SK-N-DZ (cell line): ENCODE results near the gene RGR.

Experiments used
- DNase-seq: peaks from one replicate; pipeline ENCODE4 v3.0.0-alpha.2; 2015; ENCODE audit warnings: low spot score

RGR gene

DNA sequence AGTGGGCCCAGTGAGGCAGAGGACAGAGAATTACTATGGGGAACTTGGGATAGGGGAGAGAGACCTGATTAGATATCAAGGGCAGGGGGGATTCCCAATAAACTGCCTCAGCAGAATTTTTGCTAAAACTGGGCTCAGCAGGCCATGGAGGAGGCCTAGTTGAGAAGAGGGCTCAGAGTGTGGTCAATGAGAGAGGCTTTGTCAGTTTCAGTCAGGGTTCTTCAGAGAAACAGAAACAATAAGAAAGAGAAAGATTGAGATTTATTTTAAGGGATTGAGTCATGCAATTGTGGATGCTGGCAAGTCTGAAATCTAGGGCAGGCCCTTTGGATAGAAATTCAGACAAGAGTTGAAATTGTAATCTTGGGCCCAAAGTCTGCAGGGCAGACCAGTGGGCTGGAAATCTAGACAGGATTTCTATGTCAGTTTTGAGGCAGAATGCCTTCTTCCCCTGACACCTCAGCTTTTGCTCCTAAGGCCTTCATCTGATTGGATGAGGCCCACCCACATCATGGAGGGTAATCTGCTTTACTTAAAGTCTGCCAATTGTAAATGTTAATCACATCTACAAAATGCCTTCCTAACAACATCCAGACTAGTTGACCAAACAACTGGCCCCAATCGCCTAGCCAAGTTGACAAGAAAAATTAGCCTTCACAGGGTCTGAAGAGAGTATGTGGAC, 50.1 kb downstream of the RGR start:
- no peak for DNase-seq

DNA sequence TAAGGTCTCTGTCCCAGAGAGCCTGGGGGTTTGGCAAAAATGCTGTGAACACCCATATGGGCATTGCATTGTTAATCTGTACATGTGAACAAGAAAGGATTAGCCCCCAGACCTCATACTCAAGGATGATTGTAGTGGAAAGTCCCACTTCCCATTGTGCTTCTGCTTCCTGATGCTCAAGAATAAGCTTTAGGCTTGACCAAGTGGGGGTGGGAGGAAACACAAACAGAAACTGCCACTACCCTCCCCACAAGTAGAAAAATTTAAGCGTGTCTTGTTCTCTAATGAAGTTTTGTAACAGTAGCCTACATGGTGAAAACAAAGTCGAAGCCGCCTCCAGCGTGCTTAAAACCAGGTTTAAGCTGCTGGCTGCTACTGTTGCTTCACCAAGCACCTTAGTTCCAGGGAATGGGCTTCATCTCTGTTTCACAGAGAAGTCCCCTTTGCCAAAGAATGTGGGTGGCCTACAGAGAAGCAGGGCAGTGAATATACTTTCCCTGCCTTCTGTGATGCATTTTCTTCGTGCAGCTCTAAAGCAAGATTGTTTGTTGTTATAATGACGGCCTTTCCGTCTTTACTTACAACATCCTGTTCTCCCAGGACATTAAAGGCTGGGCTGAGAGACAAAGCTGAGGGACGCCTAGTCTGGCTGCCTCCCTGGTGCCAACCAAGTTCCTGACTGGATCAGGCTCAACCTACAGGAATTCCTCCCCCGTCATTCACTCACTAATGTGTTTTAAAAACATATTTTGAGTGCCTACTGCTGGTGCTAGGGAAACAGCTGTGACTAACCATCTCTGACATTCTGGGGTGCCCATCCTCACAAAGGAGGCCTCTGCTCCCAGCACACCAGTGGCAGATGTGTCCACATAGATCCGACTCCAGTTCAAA, 51.5 kb downstream of the RGR start:
- DNase-seq: no peak

DNA sequence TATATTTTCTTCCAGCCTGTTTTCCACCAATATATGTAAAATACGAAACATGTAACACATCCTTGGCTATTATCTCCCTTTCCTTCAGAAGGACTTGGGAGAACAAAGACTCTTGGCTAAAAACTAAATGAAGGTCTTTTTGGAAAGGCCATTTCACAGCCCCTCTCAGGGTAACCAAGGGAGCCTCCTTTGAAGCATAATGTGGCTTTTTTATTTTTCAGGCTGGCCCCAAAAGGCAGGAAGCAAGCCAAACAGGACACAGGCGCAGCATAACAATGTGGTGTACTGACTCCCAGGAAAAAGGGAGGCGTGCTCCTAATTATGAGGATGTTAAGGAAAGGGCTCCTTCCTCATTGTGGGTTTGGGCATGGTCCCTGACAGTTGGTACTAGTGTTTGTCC, 53.2 kb downstream of the RGR start:
- DNase-seq: no peak

DNA sequence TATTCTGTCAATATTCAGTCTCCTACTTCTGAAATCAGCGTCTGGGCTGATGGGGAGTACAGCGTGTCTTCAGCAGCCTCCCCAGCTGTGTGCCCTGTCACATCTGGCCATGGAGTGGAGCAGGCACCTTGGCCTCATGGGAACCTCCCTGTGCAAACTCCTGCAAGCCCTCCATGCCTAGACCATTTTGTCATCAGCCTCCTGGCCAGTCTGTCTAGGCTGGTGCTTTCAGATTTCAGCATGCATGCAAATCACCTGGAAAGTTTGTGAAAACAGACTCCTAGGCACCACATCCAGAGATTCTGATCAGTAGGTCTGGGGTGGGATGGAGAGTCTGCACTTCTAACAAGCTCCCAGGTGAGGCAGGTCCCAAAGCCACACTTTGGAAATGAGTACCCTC, 57.4 kb downstream of the RGR start:
- no peak for DNase-seq

DNA sequence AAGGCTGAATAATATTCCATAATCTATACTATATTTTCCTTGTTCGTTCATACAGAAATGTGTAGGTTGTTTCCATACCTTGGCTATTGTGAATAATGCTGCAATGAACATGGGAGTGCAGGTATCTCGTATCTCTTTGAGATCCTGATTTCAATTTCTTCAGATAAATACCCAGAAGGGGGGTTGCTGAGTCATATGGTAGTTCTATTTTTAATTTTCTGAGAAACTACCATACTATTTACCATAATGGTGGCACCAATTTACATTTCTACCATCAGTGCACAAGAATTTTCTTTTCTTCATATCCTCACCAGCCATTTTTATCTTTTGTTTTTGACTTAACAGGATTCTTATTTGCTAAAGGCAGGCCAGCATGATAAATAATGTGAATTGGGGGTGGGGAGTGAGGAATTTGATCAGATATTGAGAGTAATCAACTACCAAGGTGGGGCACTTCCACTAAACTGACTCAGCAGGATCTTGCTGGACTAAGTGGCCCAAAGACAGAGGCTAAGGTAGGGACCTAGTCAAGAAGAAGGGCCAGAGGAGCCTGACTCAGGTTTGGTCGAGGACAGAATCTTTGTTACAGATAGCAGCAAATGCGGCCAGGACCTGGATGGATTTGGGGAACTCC, 62.0 kb downstream of the RGR start:
- no peak for DNase-seq

DNA sequence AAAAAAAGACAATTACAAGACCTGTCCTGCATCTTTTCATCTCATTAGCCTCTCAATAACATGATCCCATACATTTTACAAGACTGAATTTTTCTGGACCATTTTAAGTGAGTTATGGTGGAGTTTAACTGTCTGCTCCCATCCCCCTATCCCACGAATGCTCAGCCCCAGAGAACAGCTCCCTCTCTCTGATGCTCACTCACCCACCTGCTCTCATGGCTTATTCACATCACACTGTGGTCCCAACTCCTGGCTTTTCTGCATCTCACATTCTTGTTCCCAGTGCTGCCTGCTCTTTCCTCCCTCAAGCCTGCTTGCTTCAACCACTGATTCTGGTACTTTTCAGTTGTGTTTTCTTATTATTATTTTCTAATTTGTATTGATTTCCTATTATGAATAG, 63.2 kb downstream of the RGR start:
- no peak for DNase-seq

DNA sequence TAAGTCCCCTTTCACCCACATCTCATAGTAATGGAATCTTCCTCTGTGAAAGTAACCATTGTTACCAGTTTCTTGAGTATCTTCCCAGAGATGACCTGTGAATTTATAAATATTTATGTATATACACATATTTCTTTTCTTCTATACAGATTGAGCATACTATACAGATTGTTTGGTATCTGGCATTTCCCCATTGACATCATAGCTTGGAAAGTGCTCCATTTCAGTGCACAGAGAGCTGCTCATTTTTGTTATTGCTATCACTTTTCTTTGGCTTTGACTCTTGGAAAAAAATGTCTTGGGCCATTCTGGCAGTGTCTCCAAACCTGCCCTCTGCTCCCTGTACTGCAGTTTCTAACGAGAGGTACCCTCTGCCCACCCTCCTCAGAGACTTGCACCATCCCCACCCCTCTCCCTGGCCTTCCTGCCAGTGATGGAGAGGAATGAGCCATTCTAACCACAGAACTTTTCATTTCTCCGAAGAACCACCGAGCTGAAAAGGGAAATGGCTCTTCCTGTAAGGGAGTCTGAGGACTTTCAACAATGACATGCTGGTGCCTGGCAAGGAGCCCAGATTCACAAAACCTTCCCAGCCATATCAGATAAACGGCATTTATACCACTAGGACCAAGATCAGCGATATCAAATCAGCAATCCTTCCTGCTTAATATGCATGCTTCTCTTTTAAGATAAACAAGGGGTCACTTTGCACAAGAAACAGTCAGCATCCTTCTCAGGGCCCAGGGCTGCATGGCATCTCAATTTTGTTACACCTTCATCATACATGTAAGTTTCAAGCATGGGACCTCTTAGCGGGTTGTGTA, 63.8 kb downstream of the RGR start:
- DNase-seq: no peak
